ENCODE data around the gene LUC7L. TPM values are rescaled to one million over a fixed set of nuclear protein-coding genes. Genes with fewer than 3 reads are reported as not detected.
"Not testable (repeated sequence)": the region's sequence is repeated elsewhere in the genome, so short reads cannot be mapped to it uniquely, and the experiment has no call there.

Gene LUC7L
- total RNA-seq, 1 experiment from 2014 or later: 47.1 TPM

DNA sequence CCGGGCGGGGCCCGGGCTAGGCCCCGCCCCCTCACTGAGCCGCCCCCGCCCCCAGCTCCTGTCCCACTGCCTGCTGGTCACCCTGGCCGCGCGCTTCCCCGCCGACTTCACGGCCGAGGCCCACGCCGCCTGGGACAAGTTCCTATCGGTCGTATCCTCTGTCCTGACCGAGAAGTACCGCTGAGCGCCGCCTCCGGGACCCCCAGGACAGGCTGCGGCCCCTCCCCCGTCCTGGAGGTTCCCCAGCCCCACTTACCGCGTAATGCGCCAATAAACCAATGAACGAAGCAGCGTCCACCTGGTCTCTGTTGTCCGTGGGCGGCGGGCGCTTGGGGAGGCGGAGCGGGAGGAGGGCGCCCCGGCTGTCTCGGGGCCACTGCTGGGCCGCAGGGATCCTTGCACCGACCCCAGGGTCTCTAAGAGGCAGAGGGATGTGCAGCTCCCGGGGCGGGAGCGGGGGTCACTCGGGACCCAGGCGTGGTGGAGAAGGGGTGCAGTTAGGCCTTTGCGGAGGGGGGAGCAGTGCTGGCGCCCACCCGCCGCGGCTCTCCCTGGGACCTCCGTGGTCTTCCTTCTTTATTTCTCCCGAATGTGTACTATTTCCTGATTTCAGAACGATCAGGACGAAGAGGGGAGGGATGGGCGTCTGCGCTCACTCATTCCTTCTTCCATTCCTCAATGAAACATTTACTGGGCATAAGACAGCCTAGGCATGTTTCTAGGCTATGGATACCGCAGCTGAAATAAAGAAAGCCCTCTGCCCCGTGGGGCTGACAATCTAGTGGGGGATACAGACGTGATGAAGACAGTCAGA, 74.8 kb downstream of the LUC7L start:
- Histone ChIP-seq H3K4me3 (no peak overlapping the region), H3K27me3 (replicated peaks) (peaks cover 38% of the 10 kb centered on the region), H3K27ac (no peak overlapping the region), H3K36me3 (no peaks in the 10 kb centered on the region), H3K9me3 (replicated peaks) (no peaks in the 10 kb centered on the region; the same call in none of the 2 replicates), H3K4me1 (replicated peaks) (peaks cover 13% of the 10 kb centered on the region)
- no peak for DNase-seq (ENCODE audit: low read depth in 1 of 2, low spot score in 2 of 2)

DNA sequence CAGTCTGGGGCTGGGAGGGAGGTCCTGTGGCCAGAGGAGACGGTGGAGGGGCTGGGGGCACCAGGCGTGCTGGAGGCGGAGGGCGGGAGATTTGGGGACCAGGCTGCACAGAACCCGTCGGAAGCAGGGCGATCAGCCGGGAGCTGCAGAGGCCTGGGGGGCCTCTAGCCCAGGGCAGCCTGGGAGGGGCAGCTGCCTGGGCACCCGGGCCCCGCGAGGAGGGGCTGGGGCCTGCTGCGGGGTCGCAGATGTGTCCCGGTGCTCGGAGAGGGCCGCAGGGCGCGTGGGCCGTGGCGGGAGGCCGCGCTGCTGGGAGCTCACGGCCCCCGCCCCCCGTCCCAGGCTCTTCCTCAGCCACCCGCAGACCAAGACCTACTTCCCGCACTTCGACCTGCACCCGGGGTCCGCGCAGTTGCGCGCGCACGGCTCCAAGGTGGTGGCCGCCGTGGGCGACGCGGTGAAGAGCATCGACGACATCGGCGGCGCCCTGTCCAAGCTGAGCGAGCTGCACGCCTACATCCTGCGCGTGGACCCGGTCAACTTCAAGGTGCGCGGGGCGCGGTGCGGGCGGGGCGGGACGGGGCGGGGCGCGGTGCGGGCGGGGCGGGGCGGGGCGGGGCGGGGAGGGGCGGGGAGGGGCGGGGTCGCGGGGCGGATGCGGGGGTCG, 75.6 kb downstream of the LUC7L start:
- not testable (repeated sequence) for H3K4me3 ChIP-seq; H3K27ac ChIP-seq; DNase-seq (ENCODE audit: low read depth in 1 of 2, low spot score in 2 of 2); H3K9me3 ChIP-seq (replicated peaks); H3K36me3 ChIP-seq
- Histone ChIP-seq H3K27me3 (replicated peaks) (peaks cover 34% of the 10 kb centered on the region), H3K4me1 (replicated peaks) (peaks cover 19% of the 10 kb centered on the region)

DNA sequence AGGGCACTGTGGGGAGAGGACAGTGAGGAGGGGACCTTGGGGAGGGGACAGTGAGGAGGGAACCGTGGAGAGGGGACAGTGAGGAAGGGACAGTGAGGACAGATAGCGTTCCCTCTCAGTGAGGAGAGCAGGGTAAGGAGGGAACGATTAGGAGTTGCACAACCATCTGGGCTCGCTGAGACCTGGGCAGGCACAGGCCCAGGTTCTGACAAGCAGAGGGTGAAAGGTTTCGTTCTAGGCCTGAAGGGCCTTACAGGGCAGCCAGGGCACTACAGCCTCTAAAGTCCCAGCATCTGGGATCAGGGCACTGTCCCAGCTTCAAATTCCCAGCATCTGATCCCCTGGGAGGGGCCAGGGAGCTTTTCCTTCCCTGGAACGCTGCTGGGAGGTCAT, 76.1 kb downstream of the LUC7L start:
- not testable (repeated sequence) for H3K27ac ChIP-seq; H3K4me3 ChIP-seq; DNase-seq (ENCODE audit: low read depth in 1 of 2, low spot score in 2 of 2); H3K36me3 ChIP-seq; H3K9me3 ChIP-seq (replicated peaks)
- H3K27me3 ChIP-seq (replicated peaks): peaks cover 30% of the 10 kb centered on the region
- H3K4me1 ChIP-seq (replicated peaks): peaks cover 22% of the 10 kb centered on the region

DNA sequence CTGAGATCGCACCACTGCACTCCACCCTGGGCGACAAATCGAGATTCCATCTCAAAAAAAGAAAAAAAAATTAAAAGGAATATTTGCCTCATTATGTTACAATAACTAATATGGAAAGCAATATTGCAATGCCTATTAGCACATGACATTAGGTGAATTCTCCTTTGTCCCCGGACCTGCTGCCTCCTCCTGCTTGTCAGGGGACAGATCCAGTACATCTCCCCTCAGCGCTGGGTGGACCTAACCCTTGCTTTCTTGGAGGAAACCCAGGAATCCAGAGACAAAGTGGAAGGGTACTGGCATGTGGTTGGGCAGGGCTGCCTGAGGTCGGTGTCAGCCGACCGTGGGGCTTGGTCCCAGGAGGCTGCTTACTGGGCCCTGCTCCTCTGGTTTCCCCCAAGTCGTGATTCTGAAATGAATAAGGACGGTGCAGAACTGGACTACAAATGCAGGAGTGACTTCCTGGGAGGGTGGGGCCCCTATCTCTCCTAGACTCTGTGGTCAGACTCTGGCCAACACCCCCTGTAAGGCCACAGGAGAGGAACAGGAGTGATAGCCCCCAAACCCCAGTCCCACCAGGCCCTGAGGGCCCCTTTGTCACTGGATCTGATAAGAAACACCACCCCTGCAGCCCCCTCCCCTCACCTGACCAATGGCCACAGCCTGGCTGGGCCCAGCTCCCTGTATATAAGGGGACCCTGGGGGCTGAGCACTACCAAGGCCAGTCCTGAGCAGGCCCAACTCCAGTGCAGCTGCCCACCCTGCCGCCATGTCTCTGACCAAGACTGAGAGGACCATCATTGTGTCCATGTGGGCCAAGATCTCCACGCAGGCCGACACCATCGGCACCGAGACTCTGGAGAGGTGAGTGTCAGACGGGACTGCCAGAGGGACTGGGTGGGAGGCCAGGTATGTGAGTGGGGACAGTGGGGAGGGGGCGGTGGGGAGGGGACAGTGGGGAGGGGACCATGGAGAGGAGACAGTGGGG, 76.8 kb downstream of the LUC7L start, which contains the start of gene HBZ:
Gene HBZ, plus strand, starts transcription at position 504 of the 988 bp plus-strand sequence. Its CDS starts 266 bp downstream, at position 770.
- H3K27me3 ChIP-seq (replicated peaks): peaks cover 24% of the 10 kb centered on the region
- no peaks in the 10 kb centered on the region for H3K36me3 ChIP-seq
- no peak within 1 kb of the TSS for H3K27ac ChIP-seq
- no peak within 1 kb of the TSS for H3K4me3 ChIP-seq
- H3K4me1 ChIP-seq (replicated peaks): peaks cover 22% of the 10 kb centered on the region
- H3K9me3 ChIP-seq (replicated peaks): no peaks in the 10 kb centered on the region; the same call in 1 of the 2 replicates
- DNase-seq (ENCODE audit: low read depth in 1 of 2, low spot score in 2 of 2): no peak

DNA sequence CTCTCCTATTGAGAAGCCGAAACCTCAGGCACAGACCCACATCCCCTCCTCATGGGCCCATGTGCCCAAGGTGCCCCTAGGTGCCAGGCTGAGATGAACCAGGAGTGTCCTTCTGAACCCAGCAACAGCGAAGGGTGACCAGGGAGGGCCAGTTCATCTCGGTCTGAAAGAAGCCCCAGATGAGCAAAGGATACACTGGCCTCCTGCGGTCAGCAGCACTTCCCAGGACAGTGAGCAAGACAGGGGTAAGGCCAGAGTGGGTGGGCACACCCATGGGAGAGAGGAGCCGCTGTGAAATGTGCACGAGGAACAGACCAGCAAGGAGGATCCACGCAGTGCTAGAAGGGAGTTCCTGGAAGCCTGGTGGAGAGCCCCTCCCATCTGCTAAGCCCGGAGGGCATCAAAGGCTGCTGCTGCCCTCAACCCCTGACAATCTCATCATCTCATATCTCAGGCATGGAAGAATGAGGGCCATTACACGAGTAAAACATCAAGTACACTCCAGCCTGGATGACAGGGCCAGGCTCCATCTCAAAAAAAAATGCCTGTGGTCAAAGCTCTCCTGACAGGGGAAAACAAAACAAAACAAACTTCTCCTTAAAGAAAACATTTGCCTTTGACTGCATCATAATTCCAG, 80.1 kb downstream of the LUC7L start:
- H3K27me3 ChIP-seq (replicated peaks): no peaks in the 10 kb centered on the region; the same call in 1 of the 2 replicates
- peak; percentile 68 to 70 for DNase-seq (ENCODE audit: low read depth in 1 of 2, low spot score in 2 of 2)
- H3K36me3 ChIP-seq: no peaks in the 10 kb centered on the region
- peaks cover 17% of the 10 kb centered on the region for H3K4me1 ChIP-seq (replicated peaks)
- no peak overlapping the region for H3K27ac ChIP-seq
- no peak overlapping the region for H3K4me3 ChIP-seq
- no peaks in the 10 kb centered on the region for H3K9me3 ChIP-seq (replicated peaks)

DNA sequence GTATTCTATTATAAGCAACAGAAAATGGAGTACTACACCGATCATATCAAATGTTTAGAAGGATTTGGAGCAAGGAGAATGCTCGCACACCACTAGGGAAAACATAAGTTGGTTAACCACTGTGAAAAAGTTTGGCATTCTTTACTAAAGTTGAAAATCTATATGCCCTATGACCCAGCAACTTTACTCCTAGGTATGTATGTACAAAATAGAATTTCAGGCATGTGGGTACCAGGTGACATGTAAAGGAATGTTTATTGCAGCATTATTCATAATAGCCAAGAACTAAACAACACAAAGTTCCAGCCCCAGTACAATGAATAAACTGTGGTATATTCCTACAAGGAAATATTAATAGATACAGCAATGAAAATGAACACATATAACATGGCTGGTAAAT, 82.6 kb downstream of the LUC7L start:
- Histone ChIP-seq H3K4me1 (replicated peaks) (peaks cover 17% of the 10 kb centered on the region), H3K27ac (no peak overlapping the region), H3K4me3 (no peak overlapping the region), H3K9me3 (replicated peaks) (no peaks in the 10 kb centered on the region), H3K36me3 (no peaks in the 10 kb centered on the region), H3K27me3 (replicated peaks) (no peaks in the 10 kb centered on the region; the same call in 1 of the 2 replicates)
- DNase-seq (ENCODE audit: low read depth in 1 of 2, low spot score in 2 of 2): no peak

DNA sequence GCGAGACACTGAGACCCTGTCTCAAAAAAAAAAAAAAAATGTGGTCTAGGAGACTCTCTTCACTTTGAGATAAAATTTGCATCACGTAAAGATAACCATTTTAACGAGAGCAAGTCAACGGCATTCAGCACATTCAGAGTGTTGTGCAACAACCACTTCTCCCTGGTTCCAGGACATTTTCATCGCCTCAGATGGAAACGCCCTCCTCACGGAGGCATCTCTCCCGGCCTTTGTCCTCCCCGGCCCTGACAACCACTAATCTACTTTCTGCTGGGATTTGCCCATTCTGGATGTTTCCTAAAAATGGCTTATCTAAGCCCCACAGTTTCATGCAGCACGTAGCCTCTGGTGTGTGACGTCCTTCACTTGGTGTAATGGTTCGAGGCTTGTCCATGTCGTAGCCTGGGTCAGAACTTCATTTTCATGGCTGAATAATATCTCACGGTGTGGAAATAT, 84.4 kb downstream of the LUC7L start:
- no peak overlapping the region for H3K27ac ChIP-seq
- H3K9me3 ChIP-seq (replicated peaks): no peaks in the 10 kb centered on the region
- H3K27me3 ChIP-seq (replicated peaks): no peaks in the 10 kb centered on the region; the same call in 1 of the 2 replicates
- H3K4me3 ChIP-seq: no peak overlapping the region
- DNase-seq (ENCODE audit: low read depth in 1 of 2, low spot score in 2 of 2): no peak
- peaks cover 12% of the 10 kb centered on the region for H3K4me1 ChIP-seq (replicated peaks)
- H3K36me3 ChIP-seq: no peaks in the 10 kb centered on the region

DNA sequence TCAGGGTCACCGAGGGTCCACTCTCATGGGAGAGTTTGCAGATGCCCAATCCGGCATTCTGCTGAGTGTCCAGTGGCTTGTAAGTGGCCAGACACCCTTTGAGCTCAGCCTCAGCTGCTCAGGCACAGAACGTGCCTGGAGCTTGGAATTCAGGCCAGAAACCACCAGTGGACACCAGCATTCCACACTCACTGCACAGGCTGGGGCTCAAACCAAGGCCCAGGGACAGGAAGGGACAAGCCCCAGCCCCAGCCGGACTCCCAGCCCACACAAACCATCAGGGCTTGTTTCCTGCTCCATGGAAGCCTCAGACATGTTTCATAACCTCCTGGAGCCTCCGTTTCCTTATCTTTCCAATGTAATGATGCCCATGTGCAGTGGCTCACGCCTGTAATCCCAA, 85.8 kb downstream of the LUC7L start:
- no peak for DNase-seq (ENCODE audit: low read depth in 1 of 2, low spot score in 2 of 2)
- H3K4me1 ChIP-seq (replicated peaks): no peaks in the 10 kb centered on the region; the same call in 1 of the 2 replicates

DNA sequence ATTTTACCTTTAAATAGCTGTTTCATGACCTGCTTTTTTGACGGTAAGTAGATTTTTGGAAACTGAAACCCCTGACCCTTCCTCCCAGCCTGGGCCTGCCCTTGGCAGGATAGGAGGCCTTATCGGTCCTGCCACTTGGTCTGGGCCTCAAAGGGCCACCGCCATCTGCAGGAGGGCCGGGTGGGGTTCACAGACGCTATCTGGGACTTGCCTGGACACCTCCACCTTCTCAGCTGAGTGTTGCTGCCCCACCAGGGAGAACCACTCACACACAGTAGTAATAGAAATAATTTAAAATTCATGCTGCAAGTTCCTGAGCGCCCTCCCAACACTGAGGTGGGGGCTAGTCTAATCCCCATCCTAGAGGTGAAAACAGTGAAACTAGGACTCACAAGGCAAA, 86.2 kb downstream of the LUC7L start:
- no peaks in the 10 kb centered on the region for H3K9me3 ChIP-seq (replicated peaks)
- no peaks in the 10 kb centered on the region; the same call in 1 of the 2 replicates for H3K27me3 ChIP-seq (replicated peaks)
- H3K27ac ChIP-seq: no peak overlapping the region
- H3K4me3 ChIP-seq: no peak overlapping the region
- no peaks in the 10 kb centered on the region for H3K4me1 ChIP-seq (replicated peaks)
- H3K36me3 ChIP-seq: no peaks in the 10 kb centered on the region
- DNase-seq (ENCODE audit: low read depth in 1 of 2, low spot score in 2 of 2): no peak

More for the DNA sequence above, 85.8 kb downstream of the LUC7L start:
- Histone ChIP-seq H3K36me3 (no peaks in the 10 kb centered on the region), H3K9me3 (replicated peaks) (no peaks in the 10 kb centered on the region), H3K27ac (no peak overlapping the region), H3K4me3 (no peak overlapping the region), H3K27me3 (replicated peaks) (no peaks in the 10 kb centered on the region; the same call in 1 of the 2 replicates)

DNA sequence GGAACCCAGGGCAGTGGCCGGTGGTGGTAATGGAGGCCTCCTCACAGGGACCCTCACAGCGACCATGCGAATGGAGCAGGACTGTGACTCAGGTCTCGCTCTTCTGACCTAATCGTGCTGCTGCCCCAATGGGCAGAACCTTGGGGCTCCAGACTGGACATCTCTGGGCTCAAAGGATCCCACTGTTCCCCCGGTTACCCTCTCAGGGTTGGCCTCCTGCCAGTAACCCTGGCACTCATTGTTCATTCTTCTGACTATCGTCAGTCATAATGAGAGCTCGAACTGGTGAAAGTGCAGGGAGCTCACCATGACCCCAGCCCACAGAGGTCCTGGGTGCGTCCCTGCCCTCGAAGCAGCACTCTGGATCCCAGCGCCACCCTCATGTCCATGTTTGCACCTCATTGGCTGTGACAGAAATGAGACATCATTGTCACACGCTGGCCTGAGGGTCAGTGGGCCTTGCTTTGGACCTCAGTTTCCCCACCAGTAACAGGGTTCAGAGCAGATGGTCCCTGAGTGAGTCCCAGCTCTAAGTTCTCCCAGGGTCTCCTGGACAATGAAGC, 86.8 kb downstream of the LUC7L start:
- Histone ChIP-seq H3K27ac (no peak overlapping the region), H3K27me3 (replicated peaks) (no peaks in the 10 kb centered on the region; the same call in 1 of the 2 replicates), H3K4me3 (no peak overlapping the region), H3K9me3 (replicated peaks) (no peaks in the 10 kb centered on the region), H3K36me3 (no peaks in the 10 kb centered on the region), H3K4me1 (replicated peaks) (no peaks in the 10 kb centered on the region)
- DNase-seq (ENCODE audit: low read depth in 1 of 2, low spot score in 2 of 2): no peak

DNA sequence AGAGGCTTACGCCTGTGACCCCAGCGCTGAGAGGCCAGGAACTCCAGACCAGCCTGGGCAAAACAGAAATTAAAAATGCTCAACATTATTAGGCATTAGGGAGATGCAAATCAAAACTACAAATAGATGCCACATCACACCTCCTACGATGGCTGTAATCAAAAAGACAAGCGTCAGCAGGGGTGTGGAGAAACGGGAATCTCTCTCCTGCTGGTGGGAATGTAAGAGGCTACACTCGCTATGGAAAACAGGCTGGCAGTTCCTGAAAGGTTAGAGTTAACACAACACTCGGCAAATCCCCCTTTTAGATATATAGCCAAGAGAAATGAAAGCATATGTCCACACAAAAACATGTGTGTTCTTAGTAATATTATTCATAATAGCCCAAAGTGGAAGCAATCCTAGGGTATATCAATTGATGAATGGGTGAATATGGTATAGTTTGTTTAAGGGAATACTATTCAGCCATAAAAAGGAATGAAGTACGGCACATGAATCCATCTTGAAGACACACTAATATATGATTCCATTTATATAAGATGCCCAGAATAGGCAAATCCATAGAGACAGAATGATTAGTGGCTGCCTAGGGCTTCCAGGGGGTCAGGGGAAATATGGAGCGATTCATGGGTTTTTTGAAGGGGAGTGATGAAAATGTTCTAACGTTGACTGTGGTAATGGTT, 88.9 kb downstream of the LUC7L start:
- Histone ChIP-seq H3K4me1 (replicated peaks) (no peaks in the 10 kb centered on the region), H3K27ac (no peak overlapping the region), H3K36me3 (no peaks in the 10 kb centered on the region), H3K4me3 (no peak overlapping the region), H3K27me3 (replicated peaks) (no peaks in the 10 kb centered on the region), H3K9me3 (replicated peaks) (no peaks in the 10 kb centered on the region)
- no peak for DNase-seq (ENCODE audit: low read depth in 1 of 2, low spot score in 2 of 2)
